A549 (cell line): Measurements from ENCODE around the gene ZNF750. TPM values are rescaled to one million over a fixed set of nuclear protein-coding genes. Genes with fewer than 3 reads are reported as not detected.

Experiments
- ATAC-seq, 2 experiments: fragments of 200-7000 bp in 1 of 2; fragments of >200 bp in 1 of 2; cut with Nextera tagmentation in 1 of 2; cut with Tn5 transposase in 1 of 2; 3 replicates each; pipeline versions ENCODE4 v1.8.0 to v1.9.1; 2018 to 2020; ENCODE audit warnings: mild to moderate bottlenecking in 1 of 2, moderate library complexity in 1 of 2
- CTCF ChIA-PET: fragments of 300-600 bp; sonication (Branson Sonifier 250); formaldehyde crosslinking; extraction: SDS; loops from one replicate; lab custom pipeline; 2021; ENCODE audit warnings: antibody characterized with exemption, inconsistent platforms; lab: Yijun Ruan, JAX
- POLR2A ChIA-PET: fragments of 350-600 bp; formaldehyde crosslinking; extraction: SDS; loops from one replicate; lab custom pipeline; 2021; ENCODE audit warnings: antibody characterized with exemption, inconsistent platforms; lab: Yijun Ruan, JAX
- DNase-seq, 2 experiments: peaks; one replicate each; pipeline versions ENCODE4 v3.0.0 to v3.0.0-alpha.2; 2011 to 2016; ENCODE audit warnings: low read depth in 1 of 2, low spot score in 1 of 2
- FAIRE-seq: peaks from 2 replicates; lab custom pipeline; 2011; peaks lifted over from hg19 to GRCh38; lab: Jason Lieb, UNC
- H3K27ac ChIP-seq, 2 experiments: fragments of >200 bp; sonication (Bioruptor Twin); formaldehyde crosslinking; 3 replicates each; pipeline ENCODE4 v1.5.1; 2016 to 2017
- H3K4me1 ChIP-seq: fragments of >200 bp; sonication (Bioruptor Twin); formaldehyde crosslinking; 3 replicates; pipeline ENCODE4 v1.6.1; 2016
- H3K4me2 ChIP-seq: fragments of >200 bp; sonication (Bioruptor Twin); formaldehyde crosslinking; 3 replicates; pipeline ENCODE4 v1.6.1; 2016
- H3K4me3 ChIP-seq: fragments of >200 bp; sonication (Bioruptor Twin); formaldehyde crosslinking; 3 replicates; pipeline ENCODE4 v1.5.1; 2016
- H3K9me3 ChIP-seq: fragments of >200 bp; sonication (Bioruptor Twin); formaldehyde crosslinking; 3 replicates; pipeline ENCODE4 v1.6.1; 2016
- ATOH8 ChIP-seq: fragments of 250-450 bp; sonication (Bioruptor Pico); IDR thresholded peaks from 2 replicates; pipeline ENCODE4 v1.5.0; 2020; ENCODE audit warnings: low read depth, mild to moderate bottlenecking, moderate library complexity
- CBX2 ChIP-seq: fragments of 200-600 bp; sonication (generic); IDR thresholded peaks from 2 replicates; pipeline ENCODE4 v1.6.1; 2016; ENCODE audit warnings: low read depth, mild to moderate bottlenecking, borderline replicate concordance
- CHD2 ChIP-seq: fragments of 150-350 bp; IDR thresholded peaks from 2 replicates; pipeline ENCODE4 v1.6.1; 2014; ENCODE audit warnings: low read length; ENCODE audit not compliant: partially characterized antibody
- EHF ChIP-seq: fragments of 250-450 bp; sonication (Bioruptor Pico); IDR thresholded peaks from 2 replicates; pipeline ENCODE4 v1.5.0; 2020; ENCODE audit warnings: mild to moderate bottlenecking
- EHMT2 ChIP-seq: fragments of 200-600 bp; sonication (generic); IDR thresholded peaks from 2 replicates; pipeline ENCODE4 v1.6.1; 2016; ENCODE audit warnings: antibody characterized with exemption, low read depth, mild to moderate bottlenecking, moderate library complexity
- ESRRA ChIP-seq: fragments of 150-350 bp; IDR thresholded peaks from 2 replicates; pipeline ENCODE4 v1.6.1; 2014; ENCODE audit warnings: mild to moderate bottlenecking, low read length, borderline replicate concordance
- FOXS1 ChIP-seq: fragments of 250-450 bp; sonication (Bioruptor Pico); IDR thresholded peaks from 2 replicates; pipeline ENCODE4 v1.5.0; 2020; ENCODE audit warnings: mild to moderate bottlenecking, moderate library complexity
- GATA3 ChIP-seq: IDR thresholded peaks from 2 replicates; pipeline ENCODE4 v1.6.1; 2012; ENCODE audit warnings: borderline replicate concordance
- HDAC2 ChIP-seq: fragments of 200-600 bp; sonication (generic); IDR thresholded peaks from 2 replicates; pipeline ENCODE4 v1.6.1; 2016
- HES2 ChIP-seq: fragments of >200 bp; sonication (Bioruptor Twin); formaldehyde crosslinking; IDR thresholded peaks from 2 replicates; pipeline ENCODE4 v1.6.1; 2016
- HEYL ChIP-seq: fragments of 250-450 bp; sonication (Bioruptor Pico); IDR thresholded peaks from 2 replicates; pipeline ENCODE4 v1.8.0; 2021; ENCODE audit warnings: mild to moderate bottlenecking, moderate library complexity
- HMGXB4 ChIP-seq: fragments of 250-450 bp; sonication (Bioruptor Pico); IDR thresholded peaks from 2 replicates; pipeline ENCODE4 v1.5.0; 2021; ENCODE audit warnings: mild to moderate bottlenecking, moderate library complexity, borderline replicate concordance
- HOXA7 ChIP-seq: fragments of 250-450 bp; sonication (Bioruptor Pico); IDR thresholded peaks from 2 replicates; pipeline ENCODE4 v1.5.0; 2020; ENCODE audit warnings: mild to moderate bottlenecking, moderate library complexity
- HOXB13 ChIP-seq: fragments of 250-450 bp; sonication (Bioruptor Pico); IDR thresholded peaks from 2 replicates; pipeline ENCODE4 v1.5.0; 2020; ENCODE audit warnings: low read depth, mild to moderate bottlenecking, moderate library complexity
- KDM1A ChIP-seq: fragments of 200-600 bp; sonication (generic); IDR thresholded peaks from 2 replicates; pipeline ENCODE4 v1.6.1; 2016; ENCODE audit warnings: low read depth, mild to moderate bottlenecking
- KDM5A ChIP-seq: fragments of 200-600 bp; sonication (generic); IDR thresholded peaks from 2 replicates; pipeline ENCODE4 v1.6.1; 2016; ENCODE audit warnings: antibody characterized with exemption, mild to moderate bottlenecking
- MYC ChIP-seq: IDR thresholded peaks from 2 replicates; pipeline ENCODE4 v1.6.1; 2012; ENCODE audit warnings: mild to moderate bottlenecking, inconsistent platforms, low read length, improper control_type of control experiment, borderline replicate concordance
- PBX3 ChIP-seq: IDR thresholded peaks from 2 replicates; pipeline ENCODE4 v1.6.1; 2012
- PHF8 ChIP-seq: fragments of 200-600 bp; sonication (generic); IDR thresholded peaks from 2 replicates; pipeline ENCODE4 v1.6.1; 2016; ENCODE audit warnings: low read depth, mild to moderate bottlenecking, antibody characterized with exemption, moderate library complexity, borderline replicate concordance
- POLR2A ChIP-seq: IDR thresholded peaks from 2 replicates; pipeline ENCODE4 v1.6.1; 2012; ENCODE audit warnings: mild to moderate bottlenecking, low read length
- POLR2AphosphoS2 ChIP-seq: conservative IDR thresholded peaks from 2 replicates; pipeline ENCODE4 v1.6.1; 2012; ENCODE audit warnings: low read length, improper control_type of control experiment, inconsistent platforms
- RAD21 ChIP-seq, 2 experiments: fragments of >200 bp in 1 of 2; sonication (Bioruptor Twin) in 1 of 2; formaldehyde crosslinking in 1 of 2; IDR thresholded peaks in 1 of 2; conservative IDR thresholded peaks in 1 of 2; 2 replicates in 1 of 2; 3 replicates in 1 of 2; pipeline ENCODE4 v1.6.1; 2012 to 2018; ENCODE audit warnings: inconsistent platforms in 1 of 2
- REST ChIP-seq: fragments of 200-600 bp; sonication (generic); IDR thresholded peaks from 2 replicates; pipeline ENCODE4 v1.6.1; 2016; ENCODE audit warnings: antibody characterized with exemption, mild to moderate bottlenecking, moderate library complexity
- RFX5 ChIP-seq: fragments of 450-650 bp; IDR thresholded peaks from 2 replicates; pipeline ENCODE4 v1.7.1; 2014; ENCODE audit warnings: antibody characterized with exemption, mild to moderate bottlenecking, moderate library complexity
- RNF2 ChIP-seq: fragments of 200-600 bp; sonication (generic); IDR thresholded peaks from 2 replicates; pipeline ENCODE4 v1.6.1; 2016; ENCODE audit warnings: low read depth, mild to moderate bottlenecking, antibody characterized with exemption, moderate library complexity, borderline replicate concordance
- SREBF2 ChIP-seq: fragments of 450-650 bp; IDR thresholded peaks from 2 replicates; pipeline ENCODE4 v1.6.1; 2014; ENCODE audit warnings: mild to moderate bottlenecking, moderate library complexity
- USF2 ChIP-seq: fragments of 450-650 bp; IDR thresholded peaks from 2 replicates; pipeline ENCODE4 v1.6.1; 2014; ENCODE audit warnings: antibody characterized with exemption
- ZC3H11A ChIP-seq: fragments of 450-650 bp; IDR thresholded peaks from 2 replicates; pipeline ENCODE4 v1.6.1; 2014; ENCODE audit warnings: antibody characterized with exemption, mild to moderate bottlenecking
- ZNF302 ChIP-seq: fragments of 250-450 bp; sonication (Bioruptor Pico); IDR thresholded peaks from 2 replicates; pipeline ENCODE4 v1.9.0; 2021; ENCODE audit warnings: inconsistent platforms, mild to moderate bottlenecking, moderate library complexity
- WGBS: methylation state at CpG from one replicate; pipeline ENCODE4 v1.1.6; 2017; ENCODE audit errors: missing lambda C conversion rate; 5-methylcytosine and 5-hydroxymethylcytosine counted together
- polyA plus RNA-seq, 4 experiments: library from polyadenylated mRNA; depleted of rRNA in 3 of 4; stranded (reverse); fragments of >200 nt; fragmentation: RNase III in 1 of 4; extraction: RNeasy Plus Mini Kit Qiagen cat#74134 plus additional on column Dnase treatment in 1 of 4; gene quantifications; 2 replicates in 3 of 4; 3 replicates in 1 of 4; pipeline ENCODE4 v1.2.3, GENCODE V29; 2011 to 2017

The ZNF750 gene
- polyA plus RNA-seq, 2 of the 4 experiments (the other 2 are of a cell fraction) = not detected

- Histone ChIP-seq H3K27ac (no peak overlapping the region), H3K9me3 (no peaks in the 10 kb centered on the region), H3K4me2 (no peak overlapping the region), H3K4me1 (no peaks in the 10 kb centered on the region), H3K4me3 (no peak overlapping the region)
- no peak for DNase-seq
- TF ChIP-seq ATOH8 (CRISPR knock-in tag) (no peak), RFX5 (no peak), HMGXB4 (CRISPR knock-in tag) (no peak), MYC (no peak), ZNF302 (no peak), EHMT2 (no peak), ESRRA (no peak), PBX3 (no peak), USF2 (no peak), HOXA7 (CRISPR knock-in tag) (no peak), FOXS1 (CRISPR knock-in tag) (no peak), HOXB13 (no peak), PHF8 (no peak), KDM5A (no peak)
- ChIA-PET CTCF (no interaction called here), POLR2A (no interaction called here)
- no peak for ATAC-seq
- WGBS = 96% methylated on average over 21 of the region's 21 CpGs
- no peak for FAIRE-seq
These were observed 41.6 kb upstream of the ZNF750 start for GRCh38 chr17:82881324-82881823.

GRCh38 chr17:82880620-82881323 lies 41.0 kb upstream of the ZNF750 start:
- no peak overlapping the region for H3K4me3 ChIP-seq
- TF ChIP-seq CBX2 = no peak
- no peak for TF ChIP-seq ZC3H11A
- TF ChIP-seq RNF2 = no peak
- no peak for TF ChIP-seq POLR2AphosphoS2
- TF ChIP-seq GATA3 = no peak
- no peak for TF ChIP-seq POLR2A
- no peak for TF ChIP-seq SREBF2
- no peak for TF ChIP-seq HEYL (CRISPR knock-in tag)
- no peak for TF ChIP-seq HES2
- TF ChIP-seq FOXS1 (CRISPR knock-in tag) = no peak
- TF ChIP-seq HOXA7 (CRISPR knock-in tag) = no peak
- TF ChIP-seq HDAC2 = no peak
- no peak for TF ChIP-seq RAD21 (conservative IDR thresholded peaks at IDR 0.05 in 1 of 2, IDR thresholded peaks at IDR 0.05 in 1 of 2)
- no peak for TF ChIP-seq CHD2
- TF ChIP-seq KDM1A = no peak
- TF ChIP-seq EHF (CRISPR knock-in tag) = no peak
- no peak for TF ChIP-seq REST
- H3K9me3 ChIP-seq = no peaks in the 10 kb centered on the region
- no peak overlapping the region for H3K4me2 ChIP-seq
- CTCF ChIA-PET = no interaction called here
- ATAC-seq = no peak
- WGBS = 89% methylated on average over 25 of the region's 25 CpGs
- H3K27ac ChIP-seq = no peak overlapping the region
- no peak for DNase-seq
- FAIRE-seq = no peak
- H3K4me1 ChIP-seq = no peaks in the 10 kb centered on the region
- POLR2A ChIA-PET = no interaction called here
